ENCODE data around the gene APOB. TPM values are rescaled to one million over a fixed set of nuclear protein-coding genes. Genes with fewer than 3 reads are reported as not detected.
A peak's percentile ranks its signal among the peaks of the same experiment; 100 is the strongest.

The APOB gene
- total and polyA plus RNA-seq, 2 of the 13 experiments (the other 11 are each of a cell fraction or from before 2014, with no cell fraction given) = 1,569 to 2,515 TPM

GRCh38 chr2:21023419-21024181 lies 20.3 kb downstream of the APOB start (continued):
- no peak; the same call in 1 of the 2 replicates for TF ChIP-seq MBD4 (IDR thresholded peaks at IDR 0.05; ENCODE audit: borderline replicate concordance, low read length)
- no peak for TF ChIP-seq DMAP1 (CRISPR knock-in tag; IDR thresholded peaks at IDR 0.05)
- TF ChIP-seq, protein P1, sequence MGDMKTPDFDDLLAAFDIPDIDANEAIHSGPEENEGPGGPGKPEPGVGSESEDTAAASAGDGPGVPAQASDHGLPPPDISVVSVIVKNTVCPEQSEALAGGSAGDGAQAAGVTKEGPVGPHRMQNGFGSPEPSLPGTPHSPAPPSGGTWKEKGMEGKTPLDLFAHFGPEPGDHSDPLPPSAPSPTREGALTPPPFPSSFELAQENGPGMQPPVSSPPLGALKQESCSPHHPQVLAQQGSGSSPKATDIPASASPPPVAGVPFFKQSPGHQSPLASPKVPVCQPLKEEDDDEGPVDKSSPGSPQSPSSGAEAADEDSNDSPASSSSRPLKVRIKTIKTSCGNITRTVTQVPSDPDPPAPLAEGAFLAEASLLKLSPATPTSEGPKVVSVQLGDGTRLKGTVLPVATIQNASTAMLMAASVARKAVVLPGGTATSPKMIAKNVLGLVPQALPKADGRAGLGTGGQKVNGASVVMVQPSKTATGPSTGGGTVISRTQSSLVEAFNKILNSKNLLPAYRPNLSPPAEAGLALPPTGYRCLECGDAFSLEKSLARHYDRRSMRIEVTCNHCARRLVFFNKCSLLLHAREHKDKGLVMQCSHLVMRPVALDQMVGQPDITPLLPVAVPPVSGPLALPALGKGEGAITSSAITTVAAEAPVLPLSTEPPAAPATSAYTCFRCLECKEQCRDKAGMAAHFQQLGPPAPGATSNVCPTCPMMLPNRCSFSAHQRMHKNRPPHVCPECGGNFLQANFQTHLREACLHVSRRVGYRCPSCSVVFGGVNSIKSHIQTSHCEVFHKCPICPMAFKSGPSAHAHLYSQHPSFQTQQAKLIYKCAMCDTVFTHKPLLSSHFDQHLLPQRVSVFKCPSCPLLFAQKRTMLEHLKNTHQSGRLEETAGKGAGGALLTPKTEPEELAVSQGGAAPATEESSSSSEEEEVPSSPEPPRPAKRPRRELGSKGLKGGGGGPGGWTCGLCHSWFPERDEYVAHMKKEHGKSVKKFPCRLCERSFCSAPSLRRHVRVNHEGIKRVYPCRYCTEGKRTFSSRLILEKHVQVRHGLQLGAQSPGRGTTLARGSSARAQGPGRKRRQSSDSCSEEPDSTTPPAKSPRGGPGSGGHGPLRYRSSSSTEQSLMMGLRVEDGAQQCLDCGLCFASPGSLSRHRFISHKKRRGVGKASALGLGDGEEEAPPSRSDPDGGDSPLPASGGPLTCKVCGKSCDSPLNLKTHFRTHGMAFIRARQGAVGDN (CRISPR knock-in tag; IDR thresholded peaks at IDR 0.05) = no peak
- no peak for TF ChIP-seq HMG20B (CRISPR knock-in tag; conservative IDR thresholded peaks at IDR 0.05)
- TF ChIP-seq MED13 (CRISPR knock-in tag; IDR thresholded peaks at IDR 0.05) = no peak
- TF ChIP-seq ZNF431 (CRISPR knock-in tag; IDR thresholded peaks at IDR 0.05; ENCODE audit: borderline replicate concordance, low read depth) = no peak
- no peak for TF ChIP-seq MEF2D (CRISPR knock-in tag; IDR thresholded peaks at IDR 0.05)
- no peak for TF ChIP-seq ZFAT (CRISPR knock-in tag; conservative IDR thresholded peaks at IDR 0.05)
- no peak for TF ChIP-seq TBX3 (IDR thresholded peaks at IDR 0.05; ENCODE audit: borderline replicate concordance)
- no peak for TF ChIP-seq ETV6 (CRISPR knock-in tag; conservative IDR thresholded peaks at IDR 0.05)
- no peak for TF ChIP-seq NFRKB (IDR thresholded peaks at IDR 0.05)
- TF ChIP-seq MEIS1 (CRISPR knock-in tag; IDR thresholded peaks at IDR 0.05; ENCODE audit: borderline replicate concordance) = no peak
- TF ChIP-seq RXRA (CRISPR knock-in tag; IDR thresholded peaks at IDR 0.05) = no peak
- TF ChIP-seq SMARCE1 (IDR thresholded peaks at IDR 0.05; ENCODE audit: borderline replicate concordance) = no peak
- TF ChIP-seq MEIS2 (CRISPR knock-in tag; IDR thresholded peaks at IDR 0.05) = no peak
- 0 out of 2 replicates have a peak, but pooled peaks have one; percentile 36 for TF ChIP-seq HNRNPL (IDR thresholded peaks at IDR 0.05; ENCODE audit: low read depth, low read length)
- no peak for TF ChIP-seq ZNF33B (CRISPR knock-in tag; IDR thresholded peaks at IDR 0.05)
- TF ChIP-seq SMARCC2 (IDR thresholded peaks at IDR 0.05) = no peak
- no peak for TF ChIP-seq ZNF816 (CRISPR knock-in tag; IDR thresholded peaks at IDR 0.05; ENCODE audit: borderline replicate concordance)
- TF ChIP-seq YEATS4 (CRISPR knock-in tag; IDR thresholded peaks at IDR 0.05; ENCODE audit: borderline replicate concordance) = no peak

Data from HepG2 (cell line).